ENCODE results near the gene SOX8.

- TF ChIP-seq CTCF (IDR thresholded peaks at IDR 0.05; ENCODE audit: poor library complexity, severe bottlenecking), result no peak
- TF ChIP-seq REST (IDR thresholded peaks at IDR 0.05; ENCODE audit: borderline replicate concordance), result no peak
- TF ChIP-seq EP300 (conservative IDR thresholded peaks at IDR 0.05; ENCODE audit: poor library complexity, severe bottlenecking), result no peak
- TF ChIP-seq TAF1 (IDR thresholded peaks at IDR 0.05; ENCODE audit: low read depth), result no peak
- no peak for TF ChIP-seq POLR2AphosphoS5 (IDR thresholded peaks at IDR 0.05)
- no peak for TF ChIP-seq SMC3 (conservative IDR thresholded peaks at IDR 0.05; ENCODE audit: poor library complexity)
- no peak for TF ChIP-seq EZH2 (IDR thresholded peaks at IDR 0.05; ENCODE audit: borderline replicate concordance, insufficient read depth, low read length, poor library complexity, severe bottlenecking)
Observed at GRCh38 chr16:1020591-1020990, 39.0 kb downstream of the SOX8 start.

Data from neural cell (in vitro differentiated cells).